NT2/D1 (cell line): Measurements from ENCODE around the gene ATP8B3.

Experiments
- SUZ12 ChIP-seq: IDR thresholded peaks from 2 replicates; pipeline ENCODE4 v1.6.1; 2011; ENCODE audit not compliant: insufficient read length, insufficient read depth; ENCODE audit errors: extremely low read depth
- YY1 ChIP-seq: IDR thresholded peaks from 2 replicates; pipeline ENCODE4 v1.6.1; 2011; ENCODE audit not compliant: insufficient read length, insufficient read depth
- ZNF274 ChIP-seq: IDR thresholded peaks from 2 replicates; pipeline ENCODE4 v1.6.1; 2011; ENCODE audit warnings: mild to moderate bottlenecking, low read depth, low read length

DNA sequence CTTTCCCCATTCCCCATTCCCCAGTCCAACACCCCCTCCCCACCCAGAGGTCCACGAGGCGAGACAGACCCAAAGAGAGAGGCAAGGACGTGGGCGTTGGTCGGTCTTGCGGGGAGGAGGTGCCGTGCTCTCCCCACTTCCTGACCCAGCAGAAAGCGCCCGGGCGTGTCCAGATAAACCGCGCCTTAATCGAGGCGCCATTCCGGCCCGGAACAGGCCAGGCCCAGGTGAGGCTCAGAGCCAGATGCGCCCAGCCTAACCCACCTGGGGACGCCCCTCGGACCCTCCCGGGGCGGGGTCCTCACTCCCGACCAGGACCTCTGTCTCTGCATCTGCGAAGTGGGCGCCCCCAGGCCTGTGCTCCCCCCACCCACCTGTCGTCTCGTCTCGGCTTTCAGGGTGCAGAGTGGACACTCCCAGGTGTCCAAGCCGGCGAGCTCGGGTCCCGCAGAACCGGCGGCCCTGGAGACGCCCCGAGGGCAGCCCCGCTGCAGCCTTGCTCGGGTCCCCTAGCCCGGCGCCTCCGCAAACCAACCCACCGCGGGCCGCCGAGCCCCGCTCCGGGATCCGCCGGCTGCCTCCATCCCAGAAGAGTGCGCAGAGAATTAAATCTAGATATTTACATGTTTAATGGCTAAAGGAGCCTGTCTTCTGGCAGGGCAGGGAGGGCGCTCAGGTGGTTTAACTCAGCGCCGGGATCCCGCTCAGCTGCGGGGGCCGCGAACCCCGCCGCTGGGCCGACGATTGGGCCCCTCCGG lies 63.8 kb downstream of the ATP8B3 start:
- TF ChIP-seq ZNF274 (no peak), YY1 (no peak), SUZ12 (no peak)
